Mammary epithelial cell (primary cell): Measurements from ENCODE around the gene ZNF429.

Experiments used
- CTCF ChIP-seq, 2 donors: IDR thresholded peaks in 1 of 2; conservative IDR thresholded peaks in 1 of 2; 2 replicates each; pipeline ENCODE4 v1.5.1; 2011 to 2012; ENCODE audit warnings: inconsistent platforms in 2 of 2, low read length in 2 of 2, mild to moderate bottlenecking in 2 of 2, control low read depth in 1 of 2, low read depth in 1 of 2; ENCODE audit not compliant: insufficient read depth in 1 of 2; ENCODE audit errors: extremely low read depth in 1 of 2
- EZH2 ChIP-seq: IDR thresholded peaks from 2 replicates; pipeline ENCODE4 v1.6.1; 2012; ENCODE audit warnings: low read length, inconsistent platforms, borderline replicate concordance

- TF ChIP-seq CTCF (conservative IDR thresholded peaks at IDR 0.05 in 1 of 2, IDR thresholded peaks at IDR 0.05 in 1 of 2; ENCODE audit: extremely low read depth in 1 of 2, insufficient read depth in 1 of 2, low read depth in 1 of 2, low read length in 2 of 2) (no peak), EZH2 (no peak)
Observed at GRCh38 chr19:21580818-21581217, 75.4 kb downstream of the ZNF429 start.
